GM18511 (cell line): Measurements from ENCODE around the gene SLC35F2.

Experiments
- ATAC-seq: cut with Tn5 transposase; IDR thresholded peaks from one replicate; pipeline ENCODE4 v1.9.1; 2021; ENCODE audit warnings: mild to moderate bottlenecking, moderate library complexity; ENCODE audit not compliant: unreplicated experiment

Gene SLC35F2

GRCh38 chr11:107743191-107743590, 115.4 kb downstream of the SLC35F2 start:
- no peak for ATAC-seq

- peak; percentile 95 for ATAC-seq
These were observed 117.4 kb downstream of the SLC35F2 start for GRCh38 chr11:107741044-107741823.
